HG02763 (cell line): ENCODE results near the gene NAGPA.
"Not testable (repeated sequence)": the region's sequence is repeated elsewhere in the genome, so short reads cannot be mapped to it uniquely, and the experiment has no call there.

ENCODE experiments used
- ATAC-seq: cut with Tn5 transposase; IDR thresholded peaks from one replicate; pipeline ENCODE4 v1.9.1; 2021; ENCODE audit warnings: mild to moderate bottlenecking, moderate library complexity; ENCODE audit not compliant: unreplicated experiment

The NAGPA gene, protein sequence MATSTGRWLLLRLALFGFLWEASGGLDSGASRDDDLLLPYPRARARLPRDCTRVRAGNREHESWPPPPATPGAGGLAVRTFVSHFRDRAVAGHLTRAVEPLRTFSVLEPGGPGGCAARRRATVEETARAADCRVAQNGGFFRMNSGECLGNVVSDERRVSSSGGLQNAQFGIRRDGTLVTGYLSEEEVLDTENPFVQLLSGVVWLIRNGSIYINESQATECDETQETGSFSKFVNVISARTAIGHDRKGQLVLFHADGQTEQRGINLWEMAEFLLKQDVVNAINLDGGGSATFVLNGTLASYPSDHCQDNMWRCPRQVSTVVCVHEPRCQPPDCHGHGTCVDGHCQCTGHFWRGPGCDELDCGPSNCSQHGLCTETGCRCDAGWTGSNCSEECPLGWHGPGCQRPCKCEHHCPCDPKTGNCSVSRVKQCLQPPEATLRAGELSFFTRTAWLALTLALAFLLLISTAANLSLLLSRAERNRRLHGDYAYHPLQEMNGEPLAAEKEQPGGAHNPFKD

GRCh38 chr16:5033256-5034166 is at the start of gene NAGPA:
TSS of gene NAGPA (minus strand) at chr16:5033935. CDS start at chr16:5033914, 21 bp downstream.
- ATAC-seq, result peak; percentile 78

DNA sequence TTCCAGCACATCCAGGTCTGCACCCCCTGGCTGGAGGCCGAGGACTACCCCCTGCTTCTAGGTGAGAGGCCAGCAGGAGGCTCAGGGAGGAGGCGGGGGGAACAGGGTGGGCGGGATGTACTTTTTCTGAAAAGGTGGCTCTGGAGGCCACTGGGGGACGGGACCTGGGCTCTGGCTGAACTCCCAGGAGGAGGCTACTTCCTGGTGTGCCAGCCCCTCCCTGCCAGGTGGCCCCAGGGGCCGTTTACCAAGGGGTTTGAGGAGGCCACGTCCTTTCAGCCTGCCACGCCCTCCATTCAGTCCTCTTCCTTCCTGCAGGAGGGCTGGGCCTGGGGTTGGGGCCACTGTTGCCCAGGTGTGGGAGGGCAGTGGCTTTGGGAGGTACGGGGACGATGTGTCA is 47.3 kb upstream of the NAGPA start:
- ATAC-seq, result not testable (repeated sequence)

DNA sequence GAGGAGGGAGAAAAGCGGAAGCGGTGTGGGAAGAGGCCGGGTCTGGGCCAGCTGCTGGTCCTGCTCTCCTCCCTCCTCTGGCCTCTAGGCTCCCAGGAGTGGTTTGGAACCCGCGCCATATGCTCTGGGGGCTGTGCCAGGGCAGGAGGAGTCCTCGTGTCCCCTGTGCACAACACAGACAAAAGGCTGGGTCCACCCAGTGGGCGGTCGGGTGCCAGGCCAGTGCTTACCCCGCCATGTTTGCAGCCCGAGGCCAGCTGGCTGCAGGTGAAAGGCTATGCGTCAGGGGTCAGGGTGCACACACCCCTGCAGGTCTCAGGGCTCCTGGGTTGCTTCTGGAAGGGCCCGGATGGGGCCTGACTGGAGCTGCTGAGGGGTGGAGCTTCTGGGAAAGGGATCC is 46.7 kb upstream of the NAGPA start:
- not testable (repeated sequence) for ATAC-seq

DNA sequence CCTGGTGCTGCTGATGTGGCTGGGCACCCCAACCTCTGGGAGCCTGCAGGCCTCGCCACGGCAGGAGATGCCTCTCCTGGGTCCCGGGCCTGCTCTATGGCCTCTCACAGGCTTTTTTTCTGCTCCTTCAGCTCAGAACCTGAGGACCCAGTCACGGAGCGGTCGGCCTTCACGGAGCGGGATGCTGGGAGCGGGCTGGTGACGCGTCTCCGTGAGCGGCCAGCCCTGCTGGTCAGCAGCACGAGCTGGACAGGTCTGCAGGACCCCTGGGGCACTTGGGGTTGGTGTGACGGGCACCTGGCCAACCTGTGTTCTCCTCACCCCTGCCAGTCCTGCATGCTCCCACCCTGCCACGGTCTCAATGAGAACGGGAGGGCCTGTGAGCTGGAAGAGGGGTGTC is 44.9 kb upstream of the NAGPA start:
- ATAC-seq, result no peak

GRCh38 chr16:5077304-5077703 is 43.6 kb upstream of the NAGPA start:
- no peak for ATAC-seq

GRCh38 chr16:5075637-5076036 is 41.9 kb upstream of the NAGPA start:
- ATAC-seq, result no peak

DNA sequence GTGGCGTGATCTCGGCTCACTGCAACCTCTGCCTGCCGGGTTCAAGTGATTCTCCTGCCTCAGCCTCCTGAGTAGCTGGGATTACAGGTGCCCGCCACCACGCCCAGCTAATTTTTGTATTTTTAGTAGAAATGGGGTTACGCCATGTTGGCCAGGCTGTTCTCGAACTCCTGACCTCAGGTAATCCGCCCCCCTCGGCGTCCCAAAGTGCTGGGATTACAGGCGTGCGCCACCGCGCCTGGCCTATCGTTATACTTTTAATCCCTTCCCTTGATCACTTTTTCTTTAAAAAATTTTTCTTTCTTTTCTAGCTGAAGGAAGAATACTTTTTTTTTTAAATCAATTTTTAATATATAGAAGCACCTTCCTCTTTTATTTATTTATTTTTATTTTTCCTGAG is 40.0 kb upstream of the NAGPA start:
- not testable (repeated sequence) for ATAC-seq

DNA sequence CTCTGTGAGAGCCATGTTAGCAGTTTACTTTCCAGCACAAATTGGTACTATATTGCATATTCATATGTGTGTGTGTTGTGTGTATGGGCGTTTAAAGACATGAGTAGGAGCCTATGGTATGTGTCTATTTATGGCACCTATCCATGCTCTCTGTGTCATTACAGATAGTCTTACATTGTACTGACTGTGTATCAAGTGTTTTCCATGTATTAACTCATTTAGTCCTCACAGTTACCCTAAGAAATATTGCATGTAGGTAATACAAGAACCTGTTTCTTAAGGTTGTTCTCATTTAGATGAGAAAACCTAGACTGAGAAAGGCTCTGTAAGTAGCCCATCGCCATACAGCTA is 39.5 kb upstream of the NAGPA start:
- ATAC-seq, result no peak

- ATAC-seq, result no peak
Measured at GRCh38 chr16:5072334-5073278, 38.9 kb upstream of the NAGPA start.

DNA sequence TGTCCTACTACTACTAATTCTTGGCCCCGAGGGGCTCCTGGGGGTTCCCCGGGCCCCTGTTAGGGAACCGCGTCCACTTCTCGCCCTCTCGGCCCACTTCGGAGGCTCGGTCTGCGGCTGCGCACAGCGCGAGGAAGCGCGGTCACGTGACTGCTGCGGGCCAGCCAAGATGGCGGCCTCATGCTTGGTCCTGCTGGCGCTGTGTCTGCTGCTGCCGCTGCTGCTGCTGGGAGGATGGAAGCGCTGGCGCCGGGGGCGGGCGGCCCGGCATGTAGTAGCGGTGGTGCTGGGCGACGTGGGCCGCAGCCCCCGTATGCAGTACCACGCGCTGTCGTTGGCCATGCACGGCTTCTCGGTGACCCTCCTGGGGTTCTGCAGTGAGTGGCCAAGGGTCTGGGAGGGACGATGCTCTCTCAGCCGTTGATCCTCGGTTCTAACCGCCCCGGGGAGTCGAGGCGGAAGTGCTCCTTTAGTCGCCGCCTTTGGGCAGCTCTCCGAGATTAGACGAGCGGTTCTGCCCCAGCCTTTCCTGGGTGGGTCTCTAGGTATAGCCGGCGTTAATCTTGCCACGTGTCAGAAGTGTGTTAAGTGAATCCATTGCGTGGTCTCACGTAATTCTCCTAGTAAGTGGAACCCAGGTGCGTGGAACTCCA is 38.1 kb upstream of the NAGPA start, which contains the start of gene ALG1:
ALG1 (plus strand) TSS at position 163 of the 653 bp plus-strand sequence; CDS start at position 170, 7 bp downstream.
- ATAC-seq, result peak; percentile 85

- no peak for ATAC-seq
Measured at GRCh38 chr16:5071341-5071680, 37.6 kb upstream of the NAGPA start.

DNA sequence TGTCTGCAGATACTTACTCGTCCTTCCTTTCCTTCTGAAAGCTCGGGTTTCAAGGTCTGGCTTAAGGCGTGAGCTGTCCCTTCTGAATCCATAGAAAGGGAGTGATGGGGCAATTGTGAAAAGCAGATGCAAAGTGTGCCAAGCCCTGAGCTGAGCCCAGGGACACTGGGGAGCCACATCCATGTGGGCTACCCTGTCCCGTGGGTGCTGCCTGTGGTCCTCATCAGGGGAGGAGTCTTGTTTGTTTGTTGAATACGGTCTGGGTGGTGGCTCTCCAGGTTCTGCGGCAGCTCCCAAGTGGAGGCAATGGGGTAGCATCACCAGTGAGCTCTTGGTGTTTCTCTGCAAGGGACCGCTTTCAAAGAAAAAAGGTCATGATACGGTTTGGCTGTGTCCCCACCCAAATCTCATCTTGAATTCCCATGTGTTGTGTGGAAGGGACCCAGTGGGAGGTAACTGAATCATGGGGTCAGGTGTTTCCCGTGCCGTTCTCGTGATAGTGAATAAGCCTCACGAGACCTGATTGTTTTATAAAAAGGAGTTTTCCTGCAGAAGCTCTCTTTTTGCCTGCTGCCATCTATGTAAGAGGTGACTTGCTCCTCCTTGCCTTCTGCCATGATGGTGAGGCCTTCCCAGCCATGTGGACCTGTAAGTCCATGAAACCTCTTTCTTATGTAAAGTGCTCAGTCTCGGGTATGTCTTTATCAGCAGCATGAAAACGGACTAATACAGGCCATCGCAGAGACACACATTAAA is 36.9 kb upstream of the NAGPA start:
- ATAC-seq, result no peak

GRCh38 chr16:5069854-5070253 is 36.1 kb upstream of the NAGPA start:
- ATAC-seq, result no peak

DNA sequence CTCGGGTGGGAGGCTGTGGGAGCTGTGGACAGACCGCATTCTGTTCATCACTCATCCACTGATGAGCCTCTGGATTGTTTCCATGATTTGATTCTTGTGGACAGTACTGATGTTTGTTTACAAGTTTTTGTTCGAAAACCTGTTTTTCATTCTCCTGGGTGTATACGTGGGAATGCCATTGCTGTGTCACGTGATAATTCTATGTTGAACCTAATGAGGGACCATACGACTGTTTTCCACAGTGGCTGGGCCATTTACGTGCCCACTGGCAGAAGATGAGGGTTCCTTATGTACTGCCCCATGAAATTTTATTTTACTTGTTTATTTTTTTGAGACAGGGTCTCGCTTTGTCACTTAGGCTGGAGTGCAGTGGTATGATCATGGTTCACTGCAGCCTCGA is 35.3 kb upstream of the NAGPA start:
- no peak for ATAC-seq

DNA sequence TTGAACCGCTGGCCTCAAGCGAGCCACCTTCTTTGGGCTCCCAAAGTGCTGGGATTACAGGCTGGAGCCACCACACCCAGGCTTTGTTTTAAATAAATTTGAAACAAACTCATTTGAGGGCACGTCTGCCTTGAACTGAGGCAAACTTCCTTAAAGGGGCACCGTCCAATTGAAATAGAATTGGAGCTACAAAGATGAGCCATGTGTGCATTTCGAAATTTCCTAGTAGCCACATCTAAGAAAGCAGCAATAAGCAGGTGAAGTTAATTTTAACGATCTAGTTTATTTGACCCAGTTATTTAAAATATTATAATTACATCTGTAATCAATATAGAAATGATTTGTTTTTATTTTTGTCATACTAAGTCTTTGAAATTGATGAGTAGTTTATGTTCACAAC is 32.8 kb upstream of the NAGPA start:
- no peak for ATAC-seq

DNA sequence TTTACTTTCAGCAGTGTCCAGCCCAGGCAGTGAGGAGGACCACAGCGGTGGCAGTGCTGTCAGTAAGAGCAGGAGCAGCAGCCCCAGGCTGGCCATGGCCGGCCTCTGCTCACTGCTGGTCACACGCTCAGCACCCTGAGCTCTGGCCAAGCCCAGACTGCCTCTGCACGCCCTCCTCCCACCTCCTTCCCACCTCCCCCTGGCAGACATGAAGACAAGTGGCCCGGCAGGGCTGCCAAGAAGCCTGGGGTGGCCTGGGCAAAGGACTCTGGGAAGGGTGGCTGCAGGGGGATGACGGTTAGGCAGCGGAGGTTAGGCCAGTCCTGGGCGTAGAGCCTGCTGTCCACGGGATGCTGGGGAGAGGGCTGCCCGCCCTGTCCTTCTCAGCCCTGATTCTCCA is 32.1 kb upstream of the NAGPA start, which contains the start of gene C16orf89:
C16orf89 (minus strand) TSS at position 144 of the 400 bp plus-strand sequence; CDS start at position 96, 48 bp downstream.
- ATAC-seq, result no peak

- ATAC-seq, result no peak
Measured at GRCh38 chr16:5065326-5065725, 31.6 kb upstream of the NAGPA start.

GRCh38 chr16:5064915-5065314 is 31.2 kb upstream of the NAGPA start:
- no peak for ATAC-seq
